HG03139 (cell line): Measurements from ENCODE around the gene MYF5.
"Not testable (repeated sequence)": the region's sequence is repeated elsewhere in the genome, so short reads cannot be mapped to it uniquely, and the experiment has no call there.

ENCODE experiments used
- ATAC-seq: cut with Tn5 transposase; IDR thresholded peaks from one replicate; pipeline ENCODE4 v1.9.1; 2021; ENCODE audit not compliant: unreplicated experiment

MYF5 gene

GRCh38 chr12:80716696-80717469, at the start of gene MYF5:
Gene MYF5, plus strand, starts transcription at chr12:80716912. Its CDS starts 152 bp downstream, at chr12:80717064.
- ATAC-seq = no peak

DNA sequence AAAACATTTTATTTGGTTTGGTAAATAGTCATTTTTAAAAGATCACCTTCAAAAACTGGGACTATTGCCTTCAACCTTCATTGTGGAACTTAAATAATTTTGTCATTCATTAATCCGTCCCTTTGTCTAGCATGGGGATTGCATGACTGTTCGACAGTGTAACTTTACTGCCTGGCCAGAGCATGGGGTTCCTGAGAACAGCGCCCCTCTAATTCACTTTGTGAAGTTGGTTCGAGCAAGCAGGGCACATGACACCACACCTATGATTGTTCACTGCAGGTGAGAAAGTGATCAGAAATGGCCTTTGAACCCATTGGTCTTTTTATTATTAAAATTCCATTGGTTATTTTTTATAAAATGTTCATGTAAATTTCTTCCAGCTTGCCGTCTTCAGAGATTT, 46.5 kb upstream of the MYF5 start:
- ATAC-seq = no peak

DNA sequence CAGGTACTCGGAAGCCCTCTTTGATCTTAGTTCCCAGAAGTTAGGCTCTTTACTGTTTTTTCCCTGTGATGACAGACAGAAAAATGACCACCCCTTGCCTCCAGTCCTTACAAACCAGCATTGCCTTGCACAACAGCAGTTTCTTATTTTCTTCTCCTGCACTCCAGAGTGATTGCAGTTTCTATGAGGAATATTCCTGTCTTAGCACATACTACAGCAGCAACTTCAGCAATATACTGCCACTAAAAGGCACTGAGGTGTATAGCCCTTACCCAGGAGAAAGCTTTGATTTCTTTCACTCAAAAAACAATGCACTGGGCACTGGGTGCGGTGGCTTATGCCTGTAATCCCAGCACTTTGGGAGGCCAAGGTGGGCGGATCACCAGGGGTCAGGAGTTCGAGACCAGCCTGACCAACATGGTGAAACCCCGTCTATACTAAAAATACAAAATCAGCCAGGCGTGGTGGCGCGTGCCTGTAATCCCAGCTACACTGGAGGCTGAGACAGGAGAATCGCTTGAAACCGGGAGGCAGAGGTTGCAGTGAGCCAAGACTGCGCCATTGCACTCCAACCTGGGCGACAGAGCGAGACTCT, 40.6 kb upstream of the MYF5 start:
- not testable (repeated sequence) for ATAC-seq

DNA sequence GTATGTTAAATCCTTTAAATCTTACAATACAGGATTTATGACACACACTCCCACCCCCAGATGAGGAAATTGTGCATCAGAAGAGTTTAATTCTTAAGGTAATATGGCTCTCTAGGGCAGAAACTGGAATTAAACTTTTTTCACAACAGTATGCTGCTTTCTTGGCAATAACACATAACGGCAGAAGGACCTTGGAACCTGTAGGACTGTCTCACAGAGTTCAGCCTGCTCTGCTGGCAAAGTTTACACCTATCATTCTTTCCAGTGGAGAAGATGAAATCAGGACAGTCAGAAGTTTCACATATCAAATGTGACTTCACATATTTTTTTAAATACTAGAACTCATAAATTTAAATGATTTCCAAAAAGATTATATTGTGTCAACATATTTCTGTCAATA, 39.9 kb upstream of the MYF5 start:
- ATAC-seq = no peak

- no peak for ATAC-seq
Observed at GRCh38 chr12:80677994-80678393, 38.7 kb upstream of the MYF5 start.

GRCh38 chr12:80679346-80680131, 37.2 kb upstream of the MYF5 start:
- no peak for ATAC-seq

DNA sequence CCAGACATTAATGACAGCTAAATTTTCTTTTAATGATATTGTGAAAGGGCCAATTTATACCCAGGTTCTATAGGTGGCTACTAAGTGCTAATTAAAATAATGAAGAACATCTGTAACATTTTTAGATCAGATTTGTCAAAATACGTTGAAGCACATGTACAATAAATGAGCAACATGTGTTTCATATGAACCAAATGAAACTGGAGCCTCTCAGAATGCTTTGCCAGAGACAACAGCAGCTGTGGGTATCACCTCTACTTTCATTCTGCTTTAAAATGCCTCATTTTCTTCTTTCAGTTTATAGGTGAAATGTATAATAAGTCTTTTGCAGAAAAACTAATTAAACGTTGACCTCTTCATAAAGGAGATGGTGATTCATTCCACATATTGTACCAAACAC, 35.4 kb upstream of the MYF5 start:
- ATAC-seq = no peak

DNA sequence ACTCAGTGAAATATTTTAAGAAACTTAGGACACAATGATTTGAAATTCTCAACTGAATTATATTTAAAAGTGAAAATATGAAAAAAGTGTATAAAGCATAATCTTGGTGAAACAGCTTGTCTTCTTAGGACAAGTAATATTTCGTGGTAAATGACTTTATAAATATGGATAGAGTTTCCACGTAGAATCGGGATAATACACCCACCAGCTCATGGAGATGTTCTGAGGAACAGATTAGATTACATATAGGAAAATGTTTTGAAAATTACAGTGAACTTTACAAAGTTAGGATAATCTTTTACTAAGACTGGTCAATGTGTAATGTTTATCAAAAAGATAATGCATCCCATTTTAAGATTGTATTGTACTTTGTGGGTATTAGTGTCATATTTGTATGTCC, 34.9 kb upstream of the MYF5 start:
- no peak for ATAC-seq

DNA sequence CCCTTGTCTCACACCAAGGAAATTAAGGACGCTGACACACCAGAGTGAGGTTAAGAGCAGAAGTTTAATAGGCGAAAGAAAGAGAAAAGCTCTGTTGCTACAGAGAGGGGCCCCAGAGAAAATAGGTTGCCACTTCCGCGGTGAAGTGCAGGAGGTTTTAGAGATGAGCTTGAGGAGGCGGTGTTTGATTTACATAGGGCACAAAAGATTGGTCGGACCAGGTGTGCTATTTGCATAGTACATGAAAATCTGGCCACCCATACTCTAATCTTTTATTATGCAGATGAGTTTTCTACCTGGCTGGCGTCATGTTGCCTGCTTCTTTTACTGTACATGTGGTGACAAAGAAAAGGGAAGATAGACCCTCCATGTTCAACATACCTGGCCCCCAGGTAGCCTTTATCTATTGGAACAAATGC, 32.6 kb upstream of the MYF5 start:
- no peak for ATAC-seq

- ATAC-seq = no peak
Observed at GRCh38 chr12:80690090-80690489, 26.6 kb upstream of the MYF5 start.

DNA sequence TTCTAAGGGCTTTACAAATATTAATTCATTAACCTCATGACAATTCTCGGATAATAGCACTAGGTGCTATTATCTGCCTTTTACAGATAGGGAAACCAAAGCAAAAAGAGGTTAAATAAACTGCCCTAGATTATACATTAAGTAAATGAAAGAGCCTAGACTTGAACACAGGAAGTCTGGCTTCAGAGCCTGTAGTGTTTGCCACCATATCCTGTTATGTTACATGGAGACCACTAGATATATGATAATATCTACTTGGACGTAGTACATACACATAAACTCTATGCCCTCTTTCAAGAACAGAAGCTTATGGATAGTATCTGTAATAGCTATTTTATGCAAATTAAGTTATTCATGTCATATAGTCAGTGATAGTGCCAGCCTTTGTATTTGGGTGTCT, 26.2 kb upstream of the MYF5 start:
- ATAC-seq = no peak

DNA sequence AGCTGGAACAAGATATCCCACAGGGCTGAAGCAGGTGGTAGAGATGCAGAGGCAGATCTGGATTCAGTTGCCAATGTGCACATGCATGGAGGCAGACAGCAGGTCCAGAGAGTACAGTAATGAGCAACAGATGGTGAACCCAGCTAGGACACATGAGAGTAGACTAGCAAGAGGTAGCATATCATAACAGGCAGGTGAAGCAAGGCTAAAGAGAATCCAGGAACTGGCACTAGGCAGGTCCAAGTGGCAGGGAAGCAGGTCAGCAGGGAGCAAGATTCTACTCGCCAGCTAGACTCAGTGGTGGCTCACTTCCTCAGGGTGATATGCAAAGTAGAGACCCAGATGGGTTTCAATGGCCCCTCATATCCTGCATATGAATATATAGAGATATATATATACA, 24.6 kb upstream of the MYF5 start:
- ATAC-seq = no peak

DNA sequence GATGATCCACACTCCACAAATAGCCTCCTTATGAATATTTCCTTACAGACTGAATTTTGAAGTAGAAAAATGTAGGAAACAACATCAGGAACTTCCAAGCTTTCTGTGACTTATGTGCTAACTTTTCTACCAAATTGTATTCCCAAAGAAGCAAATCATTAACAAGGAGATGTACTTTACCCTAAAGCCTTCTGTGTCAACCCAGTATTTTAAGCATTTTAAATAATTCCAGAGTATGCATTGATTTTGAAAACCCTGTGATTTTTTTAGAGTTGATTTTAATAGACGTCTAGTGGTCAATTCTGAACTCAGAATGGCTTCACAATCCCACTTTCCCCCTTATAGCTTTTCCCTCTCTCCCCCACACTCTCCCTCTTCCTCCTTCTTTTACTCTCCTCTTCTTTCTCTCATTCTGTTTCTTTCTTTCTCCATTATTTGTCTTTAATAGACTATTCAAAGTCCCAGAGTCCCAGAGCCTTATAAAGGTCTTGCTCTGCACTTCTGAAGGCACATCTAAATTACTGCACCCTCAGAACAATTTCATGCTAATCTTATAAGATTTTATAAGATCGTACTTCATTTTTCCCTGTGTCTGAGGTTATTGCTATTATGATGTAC, 19.3 kb upstream of the MYF5 start:
- no peak for ATAC-seq

DNA sequence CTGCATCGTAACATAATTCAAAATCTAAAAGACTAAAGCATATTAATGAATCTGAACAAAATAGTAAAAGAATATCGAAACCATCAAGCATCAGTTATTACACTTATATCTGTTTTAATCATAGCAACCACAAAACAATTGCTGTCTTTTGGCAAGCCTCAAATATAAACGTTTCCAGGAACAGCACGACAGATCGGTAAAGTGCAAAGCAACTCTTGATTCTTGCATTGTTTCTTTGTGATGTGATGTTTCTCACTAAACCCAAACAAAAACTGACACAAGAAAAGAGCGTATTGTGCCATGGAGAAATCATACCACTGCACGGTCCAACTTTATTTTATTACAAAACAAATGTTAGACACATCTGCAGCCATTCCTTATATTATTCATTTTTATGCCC, 18.5 kb upstream of the MYF5 start:
- no peak for ATAC-seq

DNA sequence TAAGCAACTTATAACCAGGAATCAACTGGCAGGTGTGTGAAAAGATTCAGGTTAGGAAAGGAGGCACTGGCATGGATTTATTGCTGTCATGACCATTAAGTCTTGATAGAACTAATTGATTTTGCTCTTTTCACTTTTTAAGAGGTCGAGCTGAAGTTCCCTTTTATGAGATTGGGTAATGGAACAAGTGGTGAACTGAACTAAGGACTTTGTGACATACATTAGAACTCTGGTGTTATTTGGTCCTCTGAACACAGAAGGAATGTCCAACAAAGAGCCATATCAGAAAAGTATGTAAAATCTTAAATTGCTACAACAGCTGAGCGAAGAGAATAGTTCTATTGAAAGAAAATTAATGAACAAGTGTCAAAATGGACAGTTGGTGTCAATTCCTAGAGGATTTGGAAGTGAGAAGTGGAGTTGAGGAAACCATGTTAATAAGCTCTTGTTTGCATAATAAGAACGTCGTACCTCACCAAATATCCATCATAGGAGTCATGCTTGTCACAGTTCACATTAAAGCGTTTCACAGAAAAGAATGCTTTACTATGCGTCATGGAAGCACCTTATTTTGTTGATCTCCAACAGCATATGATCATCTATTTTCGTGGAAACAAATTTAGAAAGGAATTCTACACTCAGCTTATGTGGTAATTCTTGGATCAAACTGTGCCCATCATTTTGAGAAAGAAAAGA, 17.7 kb upstream of the MYF5 start:
- ATAC-seq = no peak

GRCh38 chr12:80700327-80700726, 16.4 kb upstream of the MYF5 start:
- ATAC-seq = no peak

DNA sequence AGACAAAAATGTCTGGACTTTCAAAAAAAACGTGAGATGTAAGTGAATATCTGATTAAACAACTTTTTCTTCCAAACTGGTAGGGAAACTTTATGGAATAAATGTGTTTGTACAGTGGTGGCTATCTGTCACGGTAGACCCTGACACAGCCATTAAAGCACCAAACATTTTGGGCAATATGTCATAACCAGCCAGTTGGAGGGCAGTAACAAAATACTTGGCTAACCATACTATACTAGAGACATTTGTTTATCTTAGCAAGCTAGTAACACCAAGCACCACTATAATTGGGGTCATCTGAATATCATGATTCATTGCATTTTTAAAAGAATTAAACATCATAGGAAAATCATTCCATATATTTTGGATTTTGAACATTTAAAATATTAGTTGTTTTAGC, 15.3 kb upstream of the MYF5 start:
- no peak for ATAC-seq

GRCh38 chr12:80702889-80703805, 13.6 kb upstream of the MYF5 start:
- no peak for ATAC-seq

DNA sequence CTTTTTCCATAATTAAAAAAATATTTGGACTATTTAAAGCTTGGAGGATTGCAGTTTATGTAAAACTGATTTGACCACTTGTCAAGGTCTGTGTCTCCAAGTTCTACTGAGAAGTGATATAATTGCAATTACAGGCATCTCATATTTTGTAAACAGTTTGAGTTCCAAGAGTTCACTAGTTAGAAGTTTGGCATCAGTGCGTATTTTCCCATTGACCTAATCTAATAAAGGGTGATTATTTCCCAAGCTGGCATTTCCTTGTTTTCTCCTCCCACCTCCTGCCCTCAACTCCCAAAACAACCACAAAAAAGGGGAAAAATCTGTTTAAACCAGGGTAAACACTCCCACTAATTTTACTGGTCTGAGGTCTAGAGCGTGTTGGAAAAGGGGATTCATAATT, 12.3 kb upstream of the MYF5 start:
- ATAC-seq = no peak
